ENCODE measurements around the gene CR1L. TPM values are rescaled to one million over a fixed set of nuclear protein-coding genes. Genes with fewer than 3 reads are reported as not detected.
A peak's percentile ranks its signal among the peaks of the same experiment; 100 is the strongest.

CR1L gene
- total RNA-seq (1 to 10 TPM in 5 of 7 donors, under 1 TPM in 2; 0.77 to 7.1 (median 1.4) TPM), polyA plus RNA-seq (1 to 10 TPM in 2 of 3 donors, under 1 TPM in 1; 0.63 to 1.6 (median 1.0) TPM)
- long read RNA-seq, donor 1, transcript CR1L-205 (4 exons, 663 nt): major isoform, 5 of 5 reads
- long read RNA-seq, donor 1, partial matches to known transcripts: 0 of 5 reads
- long read RNA-seq, donor 1, other reads (novel, unspliced or antisense): 0 of 5 reads
- long read RNA-seq, donor 2, transcript CR1L-205 (4 exons, 663 nt): major isoform, 5 of 5 reads
- long read RNA-seq, donor 2, partial matches to known transcripts: 0 of 5 reads
- long read RNA-seq, donor 2, other reads (novel, unspliced or antisense): 0 of 5 reads

GRCh38 chr1:207644852-207645634 is at the start of gene CR1L:
Gene CR1L (plus strand): TSS chr1:207645133. CDS start chr1:207645234, 101 bp downstream.
- H3K36me3 ChIP-seq: peaks cover 0 to 23% (median 2%) of the 10 kb centered on the region in 6 donors
- no peaks in the 10 kb centered on the region for H3K9me3 ChIP-seq
- TF ChIP-seq CTCF (IDR thresholded peaks at IDR 0.05 in 8 of 11, conservative IDR thresholded peaks at IDR 0.05 in 3 of 11) (no peak), POLR2AphosphoS5 (IDR thresholded peaks at IDR 0.05) (peak; percentile 47 to 80 (median 66))
- H3K4me1 ChIP-seq: peaks cover 0 to 28% (median 12%) of the 10 kb centered on the region in 6 donors
- intact Hi-C loops (cut with DNase I; ENCODE audit: low total_unique reads): no loop called here
- peak; percentile 91 for DNase-seq
- WGBS, 5 donors: 15 to 19% (median 18%) methylated on average over 43 to 65 of the region's 65 CpGs
- H3K27me3 ChIP-seq (replicated peaks in 1 of 7): peaks cover 0 to 4% (median 0%) of the 10 kb centered on the region in 7 donors
- H3K4me3 ChIP-seq: peak within 1 kb of the TSS; percentile 29 to 76 (median 57)
- H3K27ac ChIP-seq: peak within 1 kb of the TSS in 2 of 8 donors; percentile 9 to 50

GRCh38 chr1:207603777-207604176 is 41.2 kb upstream of the CR1L start:
- intact Hi-C loops (cut with DNase I; ENCODE audit: low total_unique reads): no loop called here
- Histone ChIP-seq H3K9me3 (no peaks in the 10 kb centered on the region), H3K36me3 (peaks cover 0 to 49% (median 2%) of the 10 kb centered on the region in 6 donors), H3K4me3 (no peak overlapping the region), H3K27me3 (replicated peaks in 1 of 7) (no peaks in the 10 kb centered on the region), H3K4me1 (no peaks in the 10 kb centered on the region), H3K27ac (no peak overlapping the region)
- no peak for TF ChIP-seq POLR2AphosphoS5 (IDR thresholded peaks at IDR 0.05)
- no peak for TF ChIP-seq POLR2A (IDR thresholded peaks at IDR 0.05)
- no peak for DNase-seq
- WGBS, 5 donors: 72 to 81% (median 78%) methylated on average over 6 of the region's 6 CpGs

GRCh38 chr1:207605444-207606361 is 39.2 kb upstream of the CR1L start:
- Histone ChIP-seq H3K4me1 (no peaks in the 10 kb centered on the region), H3K4me3 (no peak overlapping the region), H3K36me3 (peaks cover 0 to 55% (median 9%) of the 10 kb centered on the region in 6 donors), H3K27me3 (replicated peaks in 1 of 7) (no peaks in the 10 kb centered on the region), H3K9me3 (no peaks in the 10 kb centered on the region), H3K27ac (no peak overlapping the region)
- intact Hi-C loops (cut with DNase I; ENCODE audit: low total_unique reads): no loop called here
- no peak for DNase-seq
- TF ChIP-seq POLR2A (IDR thresholded peaks at IDR 0.05): no peak
- TF ChIP-seq POLR2AphosphoS5 (IDR thresholded peaks at IDR 0.05): no peak
- TF ChIP-seq CTCF (IDR thresholded peaks at IDR 0.05 in 8 of 11, conservative IDR thresholded peaks at IDR 0.05 in 3 of 11): no peak
- 91 to 98% (median 93%) methylated on average over 7 of the region's 7 CpGs for whole genome bisulfite sequencing, 5 donors

- WGBS, 5 donors: 84 to 88% (median 85%) methylated on average over 2 of the region's 2 CpGs
- Histone ChIP-seq H3K4me1 (no peaks in the 10 kb centered on the region), H3K27ac (no peak overlapping the region), H3K27me3 (replicated peaks in 1 of 7) (no peaks in the 10 kb centered on the region), H3K4me3 (no peak overlapping the region), H3K36me3 (peaks cover 0 to 61% (median 10%) of the 10 kb centered on the region in 6 donors), H3K9me3 (no peaks in the 10 kb centered on the region)
- intact Hi-C loops (cut with DNase I; ENCODE audit: low total_unique reads): no loop called here
- DNase-seq: no peak
- no peak for TF ChIP-seq POLR2A (IDR thresholded peaks at IDR 0.05)
- no peak for TF ChIP-seq CTCF (IDR thresholded peaks at IDR 0.05 in 8 of 11, conservative IDR thresholded peaks at IDR 0.05 in 3 of 11)
- TF ChIP-seq POLR2AphosphoS5 (IDR thresholded peaks at IDR 0.05): no peak
Measured at GRCh38 chr1:207606362-207606755, 38.6 kb upstream of the CR1L start.
